OCI-LY3 (cell line): Measurements from ENCODE around the gene C12orf42.

Experiments used
- H2AFZ ChIP-seq: fragments of 200-600, 300-600 bp; shearing (Covaris generic); 2 replicates; pipeline ENCODE4 v1.6.0; 2014; ENCODE audit warnings: antibody characterized with exemption, low read depth, low read length
- H3K27ac ChIP-seq: fragments of 200-600, 300-600 bp; sonication (generic); 2 replicates; pipeline ENCODE4 v1.5.1; 2014; ENCODE audit warnings: mild to moderate bottlenecking, low read length, moderate library complexity, mixed read lengths
- H3K27me3 ChIP-seq: fragments of 200-600, 300-600 bp; sonication (generic); 2 replicates; pipeline ENCODE4 v1.6.1; 2014; ENCODE audit warnings: low read depth, low read length, mixed read lengths
- H3K36me3 ChIP-seq: fragments of 200-600, 300-600 bp; sonication (generic); replicated peaks from 2 replicates; pipeline ENCODE3; 2014; ENCODE audit warnings: low read depth, low read length, mixed read lengths
- H3K4me1 ChIP-seq: fragments of 300-600, 200-600 bp; sonication (generic); 2 replicates; pipeline ENCODE4 v1.6.1; 2014; ENCODE audit warnings: low read length, mixed read lengths
- H3K4me2 ChIP-seq: fragments of 200-600, 300-600 bp; sonication (generic); 2 replicates; pipeline ENCODE4 v1.6.1; 2014; ENCODE audit warnings: low read length, mixed read lengths
- H3K4me3 ChIP-seq: fragments of 300-600, 200-600 bp; sonication (generic); 2 replicates; pipeline ENCODE4 v1.5.1; 2014; ENCODE audit warnings: antibody characterized with exemption, mild to moderate bottlenecking, low read length, moderate library complexity
- H3K79me2 ChIP-seq: fragments of 300-600, 200-600 bp; shearing (Covaris generic); 2 replicates; pipeline ENCODE4 v1.6.1; 2014; ENCODE audit warnings: mild to moderate bottlenecking, low read length, mixed read lengths
- H3K9ac ChIP-seq: fragments of 300-600, 200-600 bp; shearing (Covaris generic); 2 replicates; pipeline ENCODE4 v1.6.0; 2014; ENCODE audit warnings: mild to moderate bottlenecking, low read length, moderate library complexity
- H3K9me3 ChIP-seq: fragments of 200-600, 300-600 bp; shearing (Covaris generic); 2 replicates; pipeline ENCODE4 v1.6.1; 2014; ENCODE audit warnings: low read length, mixed read lengths; ENCODE audit not compliant: insufficient read depth
- H4K20me1 ChIP-seq: fragments of 200-600, 300-600 bp; sonication (generic); 2 replicates; pipeline ENCODE4 v1.6.1; 2016; ENCODE audit warnings: low read length, mixed read lengths; ENCODE audit not compliant: insufficient read depth
- EZH2phosphoT487 ChIP-seq: fragments of 200-600 bp; shearing (Covaris generic); IDR thresholded peaks from 2 replicates; pipeline ENCODE4 v1.6.1; 2018; ENCODE audit warnings: antibody characterized with exemption, mixed run types, low read depth
- TF ChIP-seq, protein P1 (sequence below): fragments of 200-600, 300-600 bp; sonication (generic); IDR thresholded peaks from 2 replicates; pipeline ENCODE4 v1.5.1; 2014; ENCODE audit warnings: antibody characterized with exemption, low read length, low read depth

Gene C12orf42

DNA sequence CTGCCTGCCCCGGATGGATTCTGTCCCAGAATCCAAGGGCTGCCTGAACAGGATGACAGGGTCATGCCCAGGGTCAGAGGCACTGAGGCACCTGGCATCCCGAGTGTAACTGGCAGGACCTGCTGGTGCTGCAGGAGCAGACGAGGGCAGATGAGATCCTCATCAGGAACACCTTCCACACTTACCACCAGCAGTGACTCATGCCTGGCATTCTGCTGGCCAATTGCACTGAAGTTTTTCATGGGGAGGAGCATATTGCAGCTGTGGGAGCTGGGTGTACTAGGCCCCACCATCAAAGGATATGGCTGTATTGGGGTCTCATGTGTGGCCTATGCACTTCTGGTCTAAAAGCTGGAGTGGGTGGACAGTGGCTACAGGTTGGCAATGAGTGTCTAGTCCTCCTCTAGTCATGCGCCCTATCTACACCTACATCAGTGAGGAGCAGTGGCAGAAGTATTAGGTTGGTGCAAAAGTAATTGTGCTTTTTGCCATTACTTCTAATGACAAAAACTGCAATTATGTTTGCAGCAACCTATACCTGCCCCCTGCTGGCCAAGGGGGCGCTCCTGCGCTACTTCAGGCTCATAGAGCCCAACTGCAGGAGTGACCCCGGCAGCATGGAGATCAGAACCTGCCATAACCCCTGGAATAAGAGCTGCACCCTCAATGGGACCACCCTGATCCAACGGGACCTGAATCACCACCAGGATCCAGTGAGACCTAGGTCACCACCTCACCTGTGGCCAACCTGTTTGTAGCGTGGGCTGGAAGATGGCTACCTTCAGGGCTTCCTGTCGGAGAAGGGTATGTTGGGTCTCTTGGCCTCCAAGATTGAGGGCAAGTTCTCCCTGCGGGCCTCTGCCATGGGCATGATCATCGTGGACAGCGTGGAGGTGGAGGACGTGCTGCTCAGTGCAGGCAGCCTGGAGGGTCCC, 8.0 kb upstream of the C12orf42 start:
- 0 out of 2 replicates have a peak, but pooled peaks cover 2% of the 10 kb centered on the region for H3K9me3 ChIP-seq
- H3K36me3 ChIP-seq = peaks cover 14% of the 10 kb centered on the region
- no peaks in the 10 kb centered on the region for H3K27me3 ChIP-seq
- peak overlapping the region; percentile 48 for H3K4me2 ChIP-seq
- TF ChIP-seq EZH2phosphoT487 = no peak
- TF ChIP-seq, protein P1, sequence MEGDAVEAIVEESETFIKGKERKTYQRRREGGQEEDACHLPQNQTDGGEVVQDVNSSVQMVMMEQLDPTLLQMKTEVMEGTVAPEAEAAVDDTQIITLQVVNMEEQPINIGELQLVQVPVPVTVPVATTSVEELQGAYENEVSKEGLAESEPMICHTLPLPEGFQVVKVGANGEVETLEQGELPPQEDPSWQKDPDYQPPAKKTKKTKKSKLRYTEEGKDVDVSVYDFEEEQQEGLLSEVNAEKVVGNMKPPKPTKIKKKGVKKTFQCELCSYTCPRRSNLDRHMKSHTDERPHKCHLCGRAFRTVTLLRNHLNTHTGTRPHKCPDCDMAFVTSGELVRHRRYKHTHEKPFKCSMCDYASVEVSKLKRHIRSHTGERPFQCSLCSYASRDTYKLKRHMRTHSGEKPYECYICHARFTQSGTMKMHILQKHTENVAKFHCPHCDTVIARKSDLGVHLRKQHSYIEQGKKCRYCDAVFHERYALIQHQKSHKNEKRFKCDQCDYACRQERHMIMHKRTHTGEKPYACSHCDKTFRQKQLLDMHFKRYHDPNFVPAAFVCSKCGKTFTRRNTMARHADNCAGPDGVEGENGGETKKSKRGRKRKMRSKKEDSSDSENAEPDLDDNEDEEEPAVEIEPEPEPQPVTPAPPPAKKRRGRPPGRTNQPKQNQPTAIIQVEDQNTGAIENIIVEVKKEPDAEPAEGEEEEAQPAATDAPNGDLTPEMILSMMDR = peak; percentile 87
- H3K79me2 ChIP-seq = no peaks in the 10 kb centered on the region
- H3K9ac ChIP-seq = peak overlapping the region; percentile 89
- H3K4me1 ChIP-seq = peaks cover 95% of the 10 kb centered on the region
- peak overlapping the region; percentile 97 for H3K27ac ChIP-seq
- no peaks in the 10 kb centered on the region for H4K20me1 ChIP-seq
- peak overlapping the region; percentile 1; the same call in 1 of the 2 replicates for H2AFZ ChIP-seq
- no peak overlapping the region for H3K4me3 ChIP-seq

DNA sequence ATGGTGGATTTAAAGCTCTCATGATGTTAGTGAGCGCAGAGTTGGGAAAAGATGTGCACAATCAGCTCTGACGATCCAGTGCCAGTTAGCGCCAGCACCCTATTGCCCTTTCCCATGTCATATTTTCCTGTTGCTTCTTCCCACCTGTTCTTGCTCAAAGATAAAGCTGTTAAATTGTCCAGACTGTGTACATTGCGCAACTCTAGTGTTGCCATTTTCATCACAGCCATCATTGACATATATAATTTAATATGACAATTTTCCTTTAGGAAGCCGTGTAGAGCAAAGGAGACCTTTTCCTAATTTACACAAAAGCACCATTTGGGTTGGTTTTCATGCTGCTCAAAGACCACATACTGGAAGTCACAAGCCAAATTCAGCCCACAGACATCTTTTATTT, 5.7 kb upstream of the C12orf42 start:
- no peak overlapping the region for H3K4me2 ChIP-seq
- H3K27me3 ChIP-seq = no peaks in the 10 kb centered on the region
- H3K36me3 ChIP-seq = peaks cover 5% of the 10 kb centered on the region
- H3K4me1 ChIP-seq = peaks cover 100% of the 10 kb centered on the region
- TF ChIP-seq, protein P1 = no peak
- TF ChIP-seq EZH2phosphoT487 = no peak
- no peak overlapping the region for H3K9ac ChIP-seq
- no peak overlapping the region for H2AFZ ChIP-seq
- H4K20me1 ChIP-seq = no peaks in the 10 kb centered on the region
- H3K79me2 ChIP-seq = no peaks in the 10 kb centered on the region
- H3K4me3 ChIP-seq = no peak overlapping the region
- peak overlapping the region; percentile 97 for H3K27ac ChIP-seq
- H3K9me3 ChIP-seq = peaks cover 6% of the 10 kb centered on the region; the same call in 1 of the 2 replicates

DNA sequence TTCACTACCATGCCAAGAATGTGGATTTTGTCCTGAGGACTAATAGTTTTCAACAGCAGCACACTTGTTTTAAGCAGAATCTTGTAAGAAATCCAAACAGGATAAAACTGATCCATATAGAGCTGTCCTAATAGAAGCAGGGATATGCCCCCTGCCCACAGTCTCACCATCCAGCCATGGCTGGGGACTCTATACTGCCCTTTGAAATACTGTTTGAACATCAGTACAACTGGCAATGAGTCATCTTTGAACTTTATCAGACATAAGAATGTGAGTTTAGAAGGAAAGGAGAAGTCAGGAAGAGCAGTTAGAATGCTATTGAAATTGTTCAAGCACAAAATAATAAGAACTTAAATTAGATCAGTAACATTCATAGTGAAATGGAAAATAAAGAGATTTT, 3.8 kb upstream of the C12orf42 start:
- H3K4me1 ChIP-seq = peaks cover 95% of the 10 kb centered on the region
- H3K27me3 ChIP-seq = no peaks in the 10 kb centered on the region
- H3K27ac ChIP-seq = peak overlapping the region; percentile 97
- no peaks in the 10 kb centered on the region for H4K20me1 ChIP-seq
- peak overlapping the region; percentile 20 for H3K4me3 ChIP-seq
- peaks cover 5% of the 10 kb centered on the region for H3K36me3 ChIP-seq
- no peak for TF ChIP-seq EZH2phosphoT487
- TF ChIP-seq, protein P1 = no peak
- H3K79me2 ChIP-seq = no peaks in the 10 kb centered on the region
- no peak overlapping the region for H2AFZ ChIP-seq
- H3K9me3 ChIP-seq = peaks cover 6% of the 10 kb centered on the region; the same call in 1 of the 2 replicates
- H3K9ac ChIP-seq = peak overlapping the region; percentile 82
- H3K4me2 ChIP-seq = peak overlapping the region; percentile 68

DNA sequence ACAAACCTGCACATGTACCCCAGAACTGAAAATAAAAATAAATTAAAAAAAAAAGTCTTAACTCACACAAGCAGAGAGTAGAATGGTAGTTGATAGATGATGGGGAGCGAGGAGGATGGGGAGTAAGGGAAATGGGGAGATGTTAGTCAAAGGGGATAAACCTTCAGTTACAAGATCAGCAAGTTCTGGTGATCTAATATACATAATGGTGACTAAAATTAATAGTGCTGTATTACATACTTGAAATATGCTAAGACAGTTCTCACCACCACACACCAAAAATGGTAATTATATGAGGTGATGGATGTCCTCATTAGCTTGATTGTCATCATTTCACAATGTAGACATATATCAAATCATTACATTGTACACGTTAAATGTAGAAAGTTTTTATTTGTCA, 3.2 kb upstream of the C12orf42 start:
- Histone ChIP-seq H4K20me1 (no peaks in the 10 kb centered on the region), H3K36me3 (peaks cover 5% of the 10 kb centered on the region), H3K9me3 (peaks cover 6% of the 10 kb centered on the region; the same call in 1 of the 2 replicates), H3K27ac (peak overlapping the region; percentile 97), H2AFZ (no peak overlapping the region), H3K79me2 (no peaks in the 10 kb centered on the region), H3K4me2 (peak overlapping the region; percentile 68), H3K4me1 (peaks cover 95% of the 10 kb centered on the region), H3K9ac (peak overlapping the region; percentile 82), H3K27me3 (no peaks in the 10 kb centered on the region), H3K4me3 (peak overlapping the region; percentile 20; the same call in 1 of the 2 replicates)
- no peak for TF ChIP-seq EZH2phosphoT487
- TF ChIP-seq, protein P1 = no peak
